Neural progenitor cell (in vitro differentiated cells): ENCODE results near the gene DENND5A.

Source experiments
- CTCF ChIP-seq: fragments of 200-600 bp; sonication (generic); IDR thresholded peaks from 2 replicates; pipeline ENCODE4 v1.5.1; 2017; ENCODE audit warnings: antibody characterized with exemption, mild to moderate bottlenecking
- EZH2 ChIP-seq: fragments of 200-600 bp; sonication (generic); IDR thresholded peaks from 2 replicates; pipeline ENCODE4 v1.6.1; 2017; ENCODE audit warnings: antibody characterized with exemption, mild to moderate bottlenecking, moderate library complexity
- EZH2phosphoT487 ChIP-seq: fragments of 200-600 bp; sonication (generic); IDR thresholded peaks from 2 replicates; pipeline ENCODE4 v1.6.1; 2017; ENCODE audit warnings: antibody characterized with exemption

GRCh38 chr11:9253086-9253485 is 12.1 kb downstream of the DENND5A start:
- TF ChIP-seq CTCF: no peak
- TF ChIP-seq EZH2phosphoT487: no peak
- no peak for TF ChIP-seq EZH2
